ENCODE data around the gene NELFB.

Gene NELFB

DNA sequence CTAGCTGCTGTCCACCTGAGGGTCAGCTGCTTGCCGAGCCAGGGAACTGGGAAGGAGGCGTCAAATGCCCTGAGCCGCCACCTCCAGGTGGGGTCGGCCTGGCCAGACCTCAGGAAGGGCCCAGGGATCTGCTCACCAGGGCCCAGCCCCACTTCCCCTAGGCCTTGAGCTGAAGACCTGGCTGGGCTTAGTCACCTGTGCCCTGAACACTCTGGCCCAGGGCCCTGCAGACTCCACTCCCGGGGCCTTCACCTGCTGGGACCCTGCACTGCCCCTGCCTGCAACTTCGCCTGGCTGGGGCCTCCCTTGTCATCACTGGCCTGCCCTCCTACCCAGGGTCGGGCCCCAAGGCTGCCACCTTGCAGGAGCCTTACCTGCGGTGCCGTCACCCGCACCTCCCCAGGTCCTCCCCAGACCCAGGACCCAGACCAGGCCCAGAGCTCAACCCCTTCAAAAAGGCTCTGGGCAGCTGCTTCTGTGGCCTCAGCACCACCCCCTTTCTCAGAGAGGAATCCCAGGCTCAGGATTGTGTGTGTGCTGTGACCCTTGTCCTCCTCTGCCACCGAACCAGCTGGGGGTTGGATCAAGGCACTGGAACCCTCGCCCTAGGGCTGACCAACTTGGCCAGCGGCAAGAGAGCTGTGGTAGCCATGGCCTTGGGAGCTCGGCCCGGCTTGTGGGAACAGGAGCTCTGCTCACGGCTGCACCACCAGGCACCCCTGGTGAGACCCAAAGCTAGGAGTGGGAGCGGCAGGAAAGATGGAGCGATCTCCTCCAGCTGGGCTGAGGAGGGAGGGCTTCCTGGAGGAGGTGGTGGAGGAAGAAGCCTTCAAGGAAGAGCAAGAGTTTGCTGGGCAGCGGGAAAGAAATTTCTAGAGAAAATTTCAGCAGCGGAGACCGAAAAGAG, 1.2 kb upstream of the NELFB start:
- TF ChIP-seq, protein P1, sequence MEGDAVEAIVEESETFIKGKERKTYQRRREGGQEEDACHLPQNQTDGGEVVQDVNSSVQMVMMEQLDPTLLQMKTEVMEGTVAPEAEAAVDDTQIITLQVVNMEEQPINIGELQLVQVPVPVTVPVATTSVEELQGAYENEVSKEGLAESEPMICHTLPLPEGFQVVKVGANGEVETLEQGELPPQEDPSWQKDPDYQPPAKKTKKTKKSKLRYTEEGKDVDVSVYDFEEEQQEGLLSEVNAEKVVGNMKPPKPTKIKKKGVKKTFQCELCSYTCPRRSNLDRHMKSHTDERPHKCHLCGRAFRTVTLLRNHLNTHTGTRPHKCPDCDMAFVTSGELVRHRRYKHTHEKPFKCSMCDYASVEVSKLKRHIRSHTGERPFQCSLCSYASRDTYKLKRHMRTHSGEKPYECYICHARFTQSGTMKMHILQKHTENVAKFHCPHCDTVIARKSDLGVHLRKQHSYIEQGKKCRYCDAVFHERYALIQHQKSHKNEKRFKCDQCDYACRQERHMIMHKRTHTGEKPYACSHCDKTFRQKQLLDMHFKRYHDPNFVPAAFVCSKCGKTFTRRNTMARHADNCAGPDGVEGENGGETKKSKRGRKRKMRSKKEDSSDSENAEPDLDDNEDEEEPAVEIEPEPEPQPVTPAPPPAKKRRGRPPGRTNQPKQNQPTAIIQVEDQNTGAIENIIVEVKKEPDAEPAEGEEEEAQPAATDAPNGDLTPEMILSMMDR (IDR thresholded peaks at IDR 0.05): no peak

DNA sequence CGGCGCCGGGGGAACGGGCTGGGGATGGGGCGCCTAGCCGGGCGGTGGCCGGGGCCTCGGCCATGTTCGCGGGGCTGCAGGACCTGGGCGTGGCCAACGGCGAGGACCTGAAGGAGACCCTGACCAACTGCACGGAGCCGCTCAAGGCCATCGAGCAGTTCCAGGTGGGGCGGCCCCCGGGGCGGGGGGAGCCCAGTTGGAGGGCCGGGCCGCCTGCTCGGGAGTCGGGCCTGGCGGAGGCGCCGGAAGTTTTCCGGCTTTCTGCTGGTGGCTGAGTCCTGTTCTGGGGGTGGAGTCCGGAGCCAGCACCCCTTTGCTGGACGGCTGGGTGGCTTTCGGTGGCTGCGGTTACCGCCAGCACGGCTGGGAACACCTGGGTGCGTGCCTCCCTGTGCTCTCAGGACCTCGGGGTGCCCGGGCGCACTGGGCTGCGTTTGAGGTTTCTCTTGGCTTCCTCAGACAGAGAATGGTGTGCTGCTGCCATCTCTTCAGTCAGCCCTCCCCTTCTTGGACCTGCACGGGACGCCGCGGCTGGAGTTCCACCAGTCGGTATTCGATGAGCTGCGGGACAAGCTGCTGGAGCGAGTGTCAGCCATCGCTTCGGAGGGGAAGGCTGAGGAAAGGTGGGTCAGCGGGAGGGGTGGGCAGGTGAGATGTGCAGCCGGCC, 454 bp downstream of the NELFB start:
- TF ChIP-seq, protein P1 (IDR thresholded peaks at IDR 0.05): no peak

DNA sequence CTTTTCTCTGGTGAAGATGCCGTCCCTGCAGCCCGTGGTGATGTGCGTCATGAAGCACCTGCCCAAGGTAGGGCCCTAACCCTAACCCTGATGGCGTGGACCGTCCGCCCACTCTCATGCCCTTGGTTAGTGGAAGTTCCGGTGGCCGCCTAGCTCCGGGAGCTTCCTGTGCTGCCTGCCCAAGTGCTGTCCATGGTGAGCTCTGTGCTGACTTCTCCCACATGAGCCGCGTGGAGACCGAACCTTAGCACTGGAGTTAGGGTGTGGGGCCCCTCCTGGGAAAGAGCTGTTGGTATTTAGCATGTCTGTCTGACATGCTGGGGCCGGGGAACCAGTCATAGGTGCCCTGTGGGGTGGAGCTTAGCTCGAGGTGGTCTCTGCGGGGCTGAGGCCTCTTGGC, 1.2 kb downstream of the NELFB start:
- TF ChIP-seq, protein P1 (IDR thresholded peaks at IDR 0.05): no peak

DNA sequence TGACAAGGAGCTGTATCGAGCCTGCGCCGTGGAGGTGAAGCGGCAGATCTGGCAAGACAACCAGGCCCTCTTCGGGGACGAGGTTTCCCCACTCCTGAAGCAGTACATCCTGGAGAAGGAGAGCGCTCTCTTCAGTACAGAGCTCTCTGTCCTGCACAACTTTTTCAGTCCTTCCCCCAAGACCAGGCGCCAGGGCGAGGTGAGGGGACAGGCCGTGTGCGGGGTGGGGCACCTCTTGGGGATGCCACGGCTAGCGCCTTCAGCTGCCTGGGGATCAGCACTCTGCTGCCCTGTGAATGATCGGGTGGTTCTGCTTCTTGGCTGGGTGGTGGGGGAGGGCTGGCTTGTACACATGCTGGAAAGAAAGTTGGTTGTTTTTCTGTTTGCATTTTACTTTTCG, 1.7 kb downstream of the NELFB start:
- TF ChIP-seq, protein P1 (IDR thresholded peaks at IDR 0.05): no peak

DNA sequence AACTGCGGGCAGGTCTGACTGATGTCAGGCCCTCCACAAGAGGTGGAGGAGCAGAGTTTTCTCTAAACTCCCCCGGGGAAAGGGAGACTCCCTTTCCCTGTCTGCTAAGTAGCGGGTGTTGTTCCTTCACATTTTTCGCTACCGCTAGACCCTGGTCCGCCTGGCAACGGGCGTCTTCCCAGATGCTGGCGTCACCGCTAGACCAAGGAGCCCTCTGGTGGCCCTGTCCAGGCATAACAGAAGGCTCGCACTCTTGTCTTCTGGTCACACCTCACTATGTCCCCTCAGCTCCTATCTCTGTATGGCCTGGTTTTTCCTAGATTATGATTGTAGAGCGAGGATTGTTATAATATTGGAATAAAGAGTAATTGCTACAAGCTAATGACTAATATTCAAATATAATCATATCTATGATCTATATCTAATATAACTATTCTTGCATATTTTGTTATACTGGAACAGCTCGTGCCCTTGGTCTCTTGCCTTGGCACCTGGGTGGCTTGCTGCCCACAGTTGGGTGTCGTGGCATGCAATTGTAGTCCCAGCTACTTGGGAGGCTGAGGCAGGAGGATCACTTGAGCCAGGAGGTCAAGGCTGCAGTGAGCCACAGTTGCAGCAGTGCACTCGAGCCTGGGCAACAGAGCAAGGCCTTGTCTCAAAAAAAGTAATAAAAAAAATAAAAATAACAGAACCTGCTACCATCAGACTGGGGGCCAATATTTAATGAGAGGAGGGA, 7.2 kb downstream of the NELFB start:
- TF ChIP-seq, protein P1 (IDR thresholded peaks at IDR 0.05): peak; percentile 54

DNA sequence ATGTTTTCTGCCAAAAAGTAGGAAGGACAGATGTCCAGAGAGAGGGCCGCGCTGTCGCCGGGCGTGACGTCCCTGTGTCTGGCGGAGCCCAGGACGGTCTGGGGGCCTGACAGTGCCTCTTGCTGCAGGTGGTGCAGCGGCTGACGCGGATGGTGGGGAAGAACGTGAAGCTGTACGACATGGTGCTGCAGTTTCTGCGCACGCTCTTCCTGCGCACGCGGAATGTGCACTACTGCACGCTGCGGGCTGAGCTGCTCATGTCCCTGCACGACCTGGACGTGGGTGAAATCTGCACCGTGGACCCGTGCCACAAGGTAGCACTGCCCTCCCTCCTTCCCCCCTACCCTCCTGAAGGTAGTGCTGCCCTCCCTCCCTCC, 7.8 kb downstream of the NELFB start:
- TF ChIP-seq, protein P1 (IDR thresholded peaks at IDR 0.05): no peak

DNA sequence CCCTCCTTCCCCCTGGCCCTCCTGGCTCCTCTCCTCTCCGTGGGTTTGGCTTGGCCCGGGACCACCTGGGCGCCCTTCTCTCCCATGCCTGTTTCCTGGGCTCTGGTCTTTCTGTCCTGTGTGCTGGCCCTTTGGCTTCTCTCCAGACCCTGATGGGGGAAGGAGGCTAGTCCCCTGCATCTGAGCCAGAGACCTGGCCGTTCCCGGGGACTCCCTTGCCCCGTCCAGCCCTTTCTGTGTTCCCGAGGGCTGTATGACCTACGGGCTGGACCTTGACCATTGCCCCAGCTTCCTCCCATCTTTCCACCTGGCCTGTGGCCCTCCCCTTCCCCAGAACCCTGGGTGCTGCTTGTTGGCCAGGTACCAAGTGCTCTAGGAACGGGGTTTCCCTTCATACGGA, 8.4 kb downstream of the NELFB start:
- TF ChIP-seq, protein P1 (IDR thresholded peaks at IDR 0.05): no peak
